Uterus (tissue), 2 donors: ENCODE results near the gene GRIK1.

ENCODE experiments used
- CTCF ChIP-seq, 4 experiments: fragments of 200-600 bp in 2 of 4; fragments of 450-650 bp in 2 of 4; sonication (generic) in 2 of 4; IDR thresholded peaks; one replicate each; pipeline ENCODE4 v1.5.1; 2016 to 2019; ENCODE audit warnings: antibody characterized with exemption in 4 of 4, mild to moderate bottlenecking in 2 of 4, moderate library complexity in 1 of 4
- POLR2A ChIP-seq, 2 donors: fragments of 450-650 bp; IDR thresholded peaks; one replicate each; pipeline ENCODE4 v1.6.1; 2016; ENCODE audit warnings: antibody characterized with exemption in 2 of 2, mild to moderate bottlenecking in 1 of 2, moderate library complexity in 1 of 2

DNA sequence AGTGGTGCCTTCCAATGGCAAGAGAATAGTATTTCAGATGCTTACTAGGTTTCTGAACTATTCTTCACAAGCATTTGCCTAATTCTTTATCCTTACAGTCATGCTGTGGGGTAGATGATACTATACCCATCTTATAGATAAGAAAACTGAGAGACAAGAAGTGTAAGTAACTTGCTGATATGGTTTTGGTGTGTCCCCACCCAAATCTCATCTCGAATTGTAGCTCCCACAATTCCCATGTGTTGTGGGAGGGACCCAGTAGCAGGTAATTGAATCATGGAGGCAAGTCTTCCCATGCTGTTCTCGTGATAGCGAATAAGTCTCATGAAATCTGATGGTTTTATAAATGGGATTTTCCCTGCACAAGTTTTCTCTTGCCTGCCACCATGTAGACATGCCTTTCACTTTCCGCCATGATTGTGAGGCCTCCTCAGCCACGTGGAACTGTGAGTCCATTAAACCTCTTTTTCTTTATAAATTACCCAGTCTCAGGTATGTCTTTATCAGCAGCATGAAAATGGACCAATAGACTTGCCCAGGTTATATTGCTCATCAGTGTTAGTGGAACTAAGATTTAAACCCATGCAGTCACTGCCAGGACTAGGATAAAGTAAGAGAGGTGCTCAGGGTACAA lies 298.7 kb downstream of the GRIK1 start:
- no peak for TF ChIP-seq CTCF (IDR thresholded peaks at IDR 0.05)
- TF ChIP-seq POLR2A (IDR thresholded peaks at IDR 0.05): no peak
